Activated naive CD4-positive, alpha-beta T cell treated with anti-CD3 and anti-CD28 coated beads, Interleukin-2, amount 50 U/mL, for 24 hours (primary cell): ENCODE data around the gene PI4K2B.

Experiments
- H3K27ac Mint-ChIP-seq: one replicate; pipeline ENCODE4 v1.8.0; 2021; ENCODE audit warnings: mild to moderate bottlenecking, mixed read lengths
- H3K27me3 Mint-ChIP-seq: one replicate; pipeline ENCODE4 v1.8.0; 2021; ENCODE audit warnings: mixed read lengths
- H3K36me3 Mint-ChIP-seq: one replicate; pipeline ENCODE4 v1.8.0; 2021; ENCODE audit warnings: mixed read lengths
- H3K4me1 Mint-ChIP-seq: one replicate; pipeline ENCODE4 v1.8.0; 2021; ENCODE audit warnings: mixed read lengths
- H3K4me3 Mint-ChIP-seq: one replicate; pipeline ENCODE4 v1.8.0; 2021; ENCODE audit warnings: mild to moderate bottlenecking, mixed read lengths
- H3K9me3 Mint-ChIP-seq: one replicate; pipeline ENCODE4 v1.8.0; 2021; ENCODE audit warnings: mixed read lengths

Gene PI4K2B

DNA sequence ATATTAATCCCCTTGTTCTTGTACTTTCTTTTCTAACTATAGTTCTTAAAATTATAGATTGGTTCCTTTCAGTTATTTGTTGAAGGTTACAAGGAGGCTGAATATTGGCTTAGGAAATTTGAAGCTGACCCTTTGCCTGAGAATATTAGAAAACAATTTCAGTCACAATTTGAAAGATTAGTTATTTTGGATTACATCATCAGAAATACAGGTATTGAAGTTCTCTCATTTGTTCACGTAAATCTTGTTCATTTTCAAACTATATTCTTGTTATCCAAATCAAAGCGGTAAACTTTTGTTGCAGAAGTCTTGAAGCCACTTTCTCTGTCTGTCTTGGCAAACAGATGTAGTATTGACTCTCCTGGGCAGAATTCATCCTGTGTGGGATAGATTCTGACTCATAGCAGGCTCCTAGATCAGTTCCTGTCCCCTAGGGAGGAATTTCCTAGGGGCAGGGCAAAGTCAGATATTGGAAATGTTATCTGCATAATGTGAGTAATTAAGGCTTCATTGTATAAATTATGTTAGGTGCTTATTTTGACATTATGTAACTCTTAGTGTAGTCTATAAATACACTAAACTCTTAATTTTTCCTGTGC is 25.2 kb downstream of the PI4K2B start:
- H3K27me3 Mint-ChIP-seq, result no peaks in the 10 kb centered on the region
- no peaks in the 10 kb centered on the region for H3K4me1 Mint-ChIP-seq
- no peaks in the 10 kb centered on the region for H3K9me3 Mint-ChIP-seq
- H3K4me3 Mint-ChIP-seq, result no peak overlapping the region
- no peak overlapping the region for H3K27ac Mint-ChIP-seq
- H3K36me3 Mint-ChIP-seq, result peaks cover 12% of the 10 kb centered on the region

DNA sequence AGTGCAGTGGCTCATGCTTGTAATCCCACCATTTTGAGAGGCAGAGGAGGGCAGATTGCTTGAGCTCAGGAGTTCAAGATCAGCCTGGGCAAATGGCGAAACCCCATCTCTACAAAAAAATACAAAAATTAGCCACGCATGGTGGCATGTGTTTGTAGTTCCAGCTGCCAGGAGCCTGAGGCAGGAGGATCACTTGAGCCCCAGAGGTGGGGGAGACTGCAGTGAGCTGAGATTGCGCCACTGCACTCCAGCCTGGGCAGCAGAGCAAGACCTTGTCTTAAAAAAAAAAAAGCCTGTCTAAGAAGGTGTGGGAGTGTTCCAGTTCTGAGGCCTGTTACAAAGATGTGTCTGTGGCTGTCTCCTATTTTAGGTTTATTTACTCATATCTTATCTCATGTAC is 38.0 kb downstream of the PI4K2B start:
- no peak overlapping the region for H3K4me3 Mint-ChIP-seq
- H3K27ac Mint-ChIP-seq, result no peak overlapping the region
- H3K9me3 Mint-ChIP-seq, result no peaks in the 10 kb centered on the region
- no peaks in the 10 kb centered on the region for H3K27me3 Mint-ChIP-seq
- peaks cover 19% of the 10 kb centered on the region for H3K36me3 Mint-ChIP-seq
- no peaks in the 10 kb centered on the region for H3K4me1 Mint-ChIP-seq

DNA sequence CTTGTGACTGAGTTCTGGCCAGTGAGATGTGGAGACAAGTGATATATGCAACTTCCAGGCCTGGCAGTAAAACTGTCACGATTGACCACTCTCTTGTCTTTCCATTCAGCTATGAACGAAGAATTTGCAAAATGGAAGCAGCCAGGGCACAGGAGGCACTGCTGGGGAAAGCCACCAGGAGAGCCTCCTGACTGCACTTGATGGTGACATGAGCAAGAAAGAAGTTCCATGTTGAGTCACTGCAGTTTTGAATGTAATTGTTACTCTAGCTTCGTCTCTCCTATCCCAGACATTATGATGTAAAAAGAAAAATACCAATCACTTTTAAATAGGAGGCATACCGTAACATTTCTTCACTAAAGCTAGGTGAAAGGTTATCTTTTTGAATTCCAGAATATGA is 46.4 kb downstream of the PI4K2B start:
- H3K27me3 Mint-ChIP-seq, result no peaks in the 10 kb centered on the region
- H3K9me3 Mint-ChIP-seq, result no peaks in the 10 kb centered on the region
- peak overlapping the region; percentile 65 for H3K27ac Mint-ChIP-seq
- peaks cover 7% of the 10 kb centered on the region for H3K36me3 Mint-ChIP-seq
- no peak overlapping the region for H3K4me3 Mint-ChIP-seq
- H3K4me1 Mint-ChIP-seq, result no peaks in the 10 kb centered on the region

DNA sequence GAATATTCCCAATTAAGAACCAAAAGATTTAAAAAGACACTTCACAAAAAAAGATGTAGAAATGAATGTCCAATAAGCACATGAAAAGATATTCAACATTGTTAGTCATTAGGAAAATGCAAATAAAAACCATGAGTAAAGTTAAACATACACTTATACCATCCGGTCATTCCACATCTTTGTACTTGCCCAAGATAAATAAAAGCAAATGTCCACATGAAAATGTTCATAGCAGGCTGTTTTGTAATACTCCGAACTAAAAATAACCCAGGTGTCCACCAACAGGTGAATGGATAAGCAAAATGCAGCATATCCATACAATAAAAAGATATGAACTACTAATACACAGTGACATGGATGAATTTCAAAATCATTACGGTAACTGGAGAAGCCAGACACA is 50.1 kb downstream of the PI4K2B start:
- Mint-ChIP-seq H3K36me3 (peaks cover 10% of the 10 kb centered on the region), H3K9me3 (peaks cover 12% of the 10 kb centered on the region), H3K4me1 (no peaks in the 10 kb centered on the region), H3K27me3 (peaks cover 4% of the 10 kb centered on the region), H3K4me3 (no peak overlapping the region), H3K27ac (no peak overlapping the region)

DNA sequence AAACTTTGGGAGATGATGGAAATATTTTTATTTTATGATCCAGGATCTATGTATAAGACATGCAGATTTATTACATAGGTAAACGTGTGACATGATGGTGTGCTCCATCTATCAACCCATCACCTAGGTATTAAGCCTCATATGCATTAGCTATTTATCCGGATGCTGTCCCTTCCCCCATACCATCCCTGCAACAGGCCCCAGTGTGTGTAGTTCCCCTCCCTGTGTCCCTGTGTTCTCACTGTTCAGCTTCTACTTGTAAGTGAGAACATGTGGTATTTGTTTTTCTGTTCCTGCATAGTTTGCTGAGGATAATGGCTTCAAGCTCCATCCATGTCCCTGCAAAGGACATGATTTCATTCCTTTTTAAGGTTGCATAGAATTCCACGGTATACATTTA is 50.6 kb downstream of the PI4K2B start:
- Mint-ChIP-seq H3K4me3 (no peak overlapping the region), H3K36me3 (peaks cover 10% of the 10 kb centered on the region), H3K4me1 (no peaks in the 10 kb centered on the region), H3K9me3 (peaks cover 12% of the 10 kb centered on the region), H3K27ac (no peak overlapping the region), H3K27me3 (peaks cover 4% of the 10 kb centered on the region)

DNA sequence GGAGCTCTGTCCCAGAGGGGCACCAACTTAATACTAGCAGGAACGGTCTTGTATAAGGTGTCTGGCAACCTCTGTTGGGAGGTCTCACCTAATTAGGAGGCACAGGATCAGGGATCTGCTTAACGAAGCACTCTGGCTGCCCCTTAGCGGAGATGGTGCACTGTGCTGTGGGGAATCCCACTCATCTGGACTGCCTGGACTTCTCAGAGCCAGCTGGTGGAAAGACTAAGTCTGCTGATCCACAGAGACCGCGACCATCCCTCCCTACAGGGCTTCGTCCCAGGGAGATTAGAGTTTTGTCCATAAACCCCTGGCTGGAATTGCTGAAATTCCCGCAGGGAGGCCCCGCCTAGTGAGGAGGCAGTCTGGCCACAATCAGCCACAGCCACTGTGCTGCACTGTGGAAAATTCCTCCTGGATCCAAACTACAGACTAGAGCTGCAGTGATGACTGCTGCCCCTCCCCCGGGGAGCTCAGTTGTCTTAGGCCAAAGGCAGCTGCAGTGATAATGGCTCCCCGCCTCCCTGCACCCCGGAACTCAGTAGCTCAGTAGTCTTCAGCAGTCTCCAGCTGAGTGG is 56.7 kb downstream of the PI4K2B start:
- peaks cover 4% of the 10 kb centered on the region for H3K27me3 Mint-ChIP-seq
- H3K4me1 Mint-ChIP-seq, result no peaks in the 10 kb centered on the region
- no peak overlapping the region for H3K27ac Mint-ChIP-seq
- peaks cover 12% of the 10 kb centered on the region for H3K9me3 Mint-ChIP-seq
- H3K36me3 Mint-ChIP-seq, result peaks cover 7% of the 10 kb centered on the region
- H3K4me3 Mint-ChIP-seq, result no peak overlapping the region

DNA sequence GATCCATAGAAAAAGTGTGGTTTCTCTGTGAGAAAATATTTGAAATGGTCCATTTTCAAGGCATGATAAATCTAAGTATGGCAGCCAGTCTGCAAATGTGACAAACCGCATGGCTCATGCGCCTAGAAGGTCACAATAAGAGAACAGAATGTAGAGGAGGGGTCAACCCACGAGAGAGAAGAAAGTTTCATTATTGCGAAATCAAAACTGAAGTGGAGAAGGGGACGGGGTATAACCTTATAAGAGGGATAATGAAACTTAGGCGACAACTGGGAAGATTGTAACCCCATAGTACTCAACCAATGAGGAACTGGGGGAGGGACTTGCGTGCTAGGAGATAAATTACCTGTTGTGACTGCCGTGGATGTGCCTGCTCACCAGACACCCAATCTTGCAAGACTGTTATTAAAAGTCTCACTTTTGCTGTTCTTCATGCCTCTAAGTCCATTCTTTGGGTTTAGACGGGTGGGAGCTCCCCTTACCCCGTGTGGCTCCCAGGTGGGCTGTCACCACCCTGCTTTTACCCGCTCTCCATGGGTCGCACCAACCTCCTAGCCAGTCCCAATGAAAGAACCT is 57.4 kb downstream of the PI4K2B start:
- H3K36me3 Mint-ChIP-seq, result peaks cover 7% of the 10 kb centered on the region
- peaks cover 6% of the 10 kb centered on the region for H3K27me3 Mint-ChIP-seq
- H3K27ac Mint-ChIP-seq, result no peak overlapping the region
- H3K4me3 Mint-ChIP-seq, result no peak overlapping the region
- H3K9me3 Mint-ChIP-seq, result peaks cover 12% of the 10 kb centered on the region
- H3K4me1 Mint-ChIP-seq, result no peaks in the 10 kb centered on the region

DNA sequence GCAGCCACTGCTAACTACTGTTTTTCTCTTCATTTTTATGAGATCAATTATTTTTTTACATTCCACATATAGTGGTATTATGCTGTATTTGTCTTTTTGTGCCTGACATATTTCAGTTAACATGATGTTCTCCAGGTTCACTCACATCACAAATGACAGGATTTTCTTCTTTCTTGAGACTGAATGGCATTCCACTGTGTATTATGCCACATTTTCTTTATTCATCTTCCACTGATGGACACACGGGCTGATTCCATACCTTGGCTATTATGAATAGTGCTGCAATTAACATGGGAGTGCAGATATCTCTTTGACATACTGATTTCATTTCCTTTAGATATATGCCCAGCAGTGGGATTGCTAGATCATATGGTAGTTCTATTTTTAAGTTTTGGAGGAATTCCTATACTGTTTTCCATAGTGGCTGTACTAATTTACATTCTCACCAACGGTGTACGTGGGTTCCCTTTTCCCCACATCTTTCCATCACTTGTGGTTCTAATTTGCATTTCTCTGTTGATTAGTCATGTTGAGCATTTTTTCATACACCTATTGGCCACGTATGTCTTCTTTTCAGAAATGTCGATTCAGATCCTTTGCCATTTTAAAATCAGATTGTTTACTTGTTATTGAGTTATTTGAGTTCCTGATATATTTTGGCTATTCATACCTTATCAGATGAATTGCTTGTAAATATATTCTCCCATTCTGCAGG is 63.9 kb downstream of the PI4K2B start:
- Mint-ChIP-seq H3K9me3 (no peaks in the 10 kb centered on the region), H3K4me1 (no peaks in the 10 kb centered on the region), H3K4me3 (no peak overlapping the region), H3K27me3 (peaks cover 7% of the 10 kb centered on the region), H3K36me3 (no peaks in the 10 kb centered on the region), H3K27ac (no peak overlapping the region)

DNA sequence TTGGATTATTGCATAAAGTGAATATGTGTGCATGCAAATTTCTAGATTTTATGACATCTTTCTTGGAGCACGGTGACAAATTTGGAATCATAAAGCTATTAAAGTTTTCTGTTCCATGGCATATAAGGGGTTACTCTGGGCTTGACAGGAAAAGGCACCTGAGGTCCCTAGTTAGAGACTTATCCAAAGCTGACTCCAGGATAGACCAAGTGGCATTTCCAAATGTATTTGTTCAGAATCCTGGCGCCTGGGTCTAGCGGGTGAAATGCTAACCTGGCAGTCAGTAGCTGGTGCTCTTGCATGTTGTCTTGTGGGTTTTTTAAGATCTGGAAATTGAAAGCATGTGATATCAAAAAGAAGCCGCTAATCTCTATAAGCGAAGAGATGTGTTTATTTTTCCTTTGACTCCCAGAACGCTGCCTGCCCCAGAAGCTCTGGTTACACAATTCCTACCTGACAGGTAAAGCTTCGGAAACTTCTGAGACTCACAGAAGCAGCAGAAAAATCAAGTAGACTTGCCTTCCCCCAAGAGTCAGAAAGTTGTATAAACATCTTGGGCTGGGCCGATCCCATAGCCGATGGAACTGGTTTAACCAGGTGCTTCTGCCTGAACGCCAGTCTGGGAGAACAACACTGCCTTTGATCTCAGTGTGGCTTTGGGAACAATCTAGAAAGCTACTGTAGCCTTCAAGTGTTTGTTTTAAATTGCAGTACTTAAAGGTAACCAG is 65.8 kb downstream of the PI4K2B start:
- no peaks in the 10 kb centered on the region for H3K9me3 Mint-ChIP-seq
- H3K4me3 Mint-ChIP-seq, result no peak overlapping the region
- H3K4me1 Mint-ChIP-seq, result no peaks in the 10 kb centered on the region
- no peak overlapping the region for H3K27ac Mint-ChIP-seq
- peaks cover 7% of the 10 kb centered on the region for H3K27me3 Mint-ChIP-seq
- no peaks in the 10 kb centered on the region for H3K36me3 Mint-ChIP-seq

DNA sequence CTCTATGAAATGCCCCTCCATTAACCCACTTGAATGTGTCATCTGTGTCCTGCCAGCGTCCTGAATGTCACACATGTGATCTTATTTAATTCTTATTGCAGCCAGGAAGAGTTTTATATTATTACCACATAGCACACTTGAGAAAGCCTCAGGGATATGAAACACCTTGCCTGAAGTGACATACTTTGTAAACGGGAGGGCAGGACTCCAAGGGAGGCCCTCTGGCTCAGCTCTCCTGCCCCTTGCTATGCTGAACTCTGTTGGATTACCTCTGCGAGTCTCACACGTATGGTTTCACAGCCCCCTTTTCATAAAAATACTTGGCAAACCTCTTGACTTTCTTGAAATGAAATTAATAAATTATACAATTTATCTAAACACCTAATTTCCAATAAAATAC is 67.6 kb downstream of the PI4K2B start:
- no peaks in the 10 kb centered on the region for H3K9me3 Mint-ChIP-seq
- peaks cover 4% of the 10 kb centered on the region for H3K27me3 Mint-ChIP-seq
- no peaks in the 10 kb centered on the region for H3K4me1 Mint-ChIP-seq
- no peak overlapping the region for H3K4me3 Mint-ChIP-seq
- no peak overlapping the region for H3K27ac Mint-ChIP-seq
- H3K36me3 Mint-ChIP-seq, result no peaks in the 10 kb centered on the region

DNA sequence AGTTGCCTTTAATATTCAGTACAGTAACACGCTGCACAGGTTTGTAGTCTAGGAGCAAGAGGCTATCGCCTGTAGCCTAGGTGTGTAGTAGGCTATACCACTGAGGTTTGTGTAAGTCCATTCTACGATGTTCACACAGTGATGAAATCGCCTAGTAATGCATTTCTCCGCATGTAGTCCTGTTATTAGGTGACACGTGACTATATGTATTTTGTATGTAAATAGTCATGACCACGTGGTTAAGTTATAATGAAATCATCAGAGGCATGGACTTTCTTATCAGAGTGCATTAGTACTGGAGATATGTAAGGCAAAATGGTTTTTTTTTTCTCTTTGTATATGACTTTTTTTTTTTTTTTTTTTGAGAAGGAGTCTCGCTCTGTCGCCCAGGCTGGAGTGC is 68.8 kb downstream of the PI4K2B start:
- H3K36me3 Mint-ChIP-seq, result no peaks in the 10 kb centered on the region
- peaks cover 6% of the 10 kb centered on the region for H3K27me3 Mint-ChIP-seq
- H3K27ac Mint-ChIP-seq, result no peak overlapping the region
- no peaks in the 10 kb centered on the region for H3K4me1 Mint-ChIP-seq
- no peak overlapping the region for H3K4me3 Mint-ChIP-seq
- no peaks in the 10 kb centered on the region for H3K9me3 Mint-ChIP-seq

DNA sequence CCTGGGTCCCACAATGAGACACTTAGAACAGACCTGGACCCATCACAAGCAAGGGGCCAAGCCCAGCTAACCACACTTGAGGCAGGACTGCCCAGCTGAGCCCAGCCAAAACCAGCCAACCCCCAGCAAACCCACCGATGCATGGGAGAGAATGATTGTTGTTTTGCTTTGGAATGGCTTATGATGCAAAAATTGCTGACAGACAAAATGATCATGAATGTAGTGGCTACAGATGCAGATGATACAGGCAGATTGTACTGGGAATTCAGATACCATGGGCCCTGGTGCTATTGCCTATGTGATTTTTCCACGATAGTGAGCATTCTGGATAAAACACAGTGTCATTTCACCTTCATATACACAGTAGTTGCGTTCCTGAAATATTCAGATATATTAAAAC is 69.7 kb downstream of the PI4K2B start:
- H3K9me3 Mint-ChIP-seq, result no peaks in the 10 kb centered on the region
- no peak overlapping the region for H3K4me3 Mint-ChIP-seq
- peaks cover 6% of the 10 kb centered on the region for H3K27me3 Mint-ChIP-seq

DNA sequence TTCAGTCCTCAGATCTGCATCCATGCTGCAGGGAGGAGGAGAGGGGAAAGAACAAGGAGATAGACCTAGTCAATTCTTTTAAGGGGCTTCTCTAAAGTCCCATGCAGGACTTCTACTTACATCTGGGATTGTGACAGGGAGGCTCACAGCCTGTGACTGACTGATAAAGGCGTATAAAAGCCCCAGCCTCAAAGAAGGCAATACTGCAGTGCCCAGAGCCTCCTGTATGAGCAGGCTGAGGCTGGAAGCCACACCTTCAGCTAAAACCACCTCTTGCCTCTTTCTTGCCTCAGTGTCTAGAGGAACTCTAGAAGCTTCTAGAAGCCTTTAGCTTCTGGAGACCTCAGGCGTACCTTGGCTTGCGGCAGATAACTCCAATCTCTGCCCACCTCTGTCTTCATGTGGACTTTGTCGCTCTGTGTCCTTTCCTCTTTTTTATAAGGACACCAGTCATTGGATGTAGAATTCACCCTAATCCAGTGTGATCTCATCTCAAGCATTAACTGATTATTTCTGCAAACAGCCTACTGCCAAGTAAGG is 72.8 kb downstream of the PI4K2B start:
- Mint-ChIP-seq H3K27ac (no peak overlapping the region), H3K4me1 (peaks cover 3% of the 10 kb centered on the region), H3K9me3 (no peaks in the 10 kb centered on the region), H3K4me3 (no peak overlapping the region), H3K27me3 (peaks cover 2% of the 10 kb centered on the region), H3K36me3 (no peaks in the 10 kb centered on the region)

More for the DNA sequence above, 69.7 kb downstream of the PI4K2B start:
- H3K4me1 Mint-ChIP-seq, result no peaks in the 10 kb centered on the region
- H3K36me3 Mint-ChIP-seq, result no peaks in the 10 kb centered on the region
- no peak overlapping the region for H3K27ac Mint-ChIP-seq

DNA sequence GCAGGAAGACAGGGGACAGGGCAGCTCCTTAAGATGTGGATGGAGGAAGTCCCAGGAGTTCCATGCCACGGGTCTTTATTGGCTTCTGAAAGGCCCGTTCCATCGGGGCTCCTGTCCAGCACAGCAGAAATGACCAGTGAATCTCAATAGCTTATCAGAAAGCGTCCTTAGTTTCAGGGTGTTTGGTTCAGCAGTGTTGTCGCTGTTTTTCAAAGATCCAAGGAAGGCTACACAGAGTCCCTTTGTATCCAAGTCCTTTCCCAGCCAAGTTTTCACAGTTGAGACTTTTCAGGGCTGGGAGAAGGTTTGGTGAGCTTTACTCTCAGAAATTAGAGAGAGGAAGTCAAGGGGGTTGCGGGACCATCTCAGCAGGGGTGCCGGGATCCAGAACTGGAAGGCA is 73.8 kb downstream of the PI4K2B start:
- H3K4me1 Mint-ChIP-seq, result peaks cover 7% of the 10 kb centered on the region
- H3K27me3 Mint-ChIP-seq, result peaks cover 2% of the 10 kb centered on the region
- no peak overlapping the region for H3K4me3 Mint-ChIP-seq
- no peaks in the 10 kb centered on the region for H3K9me3 Mint-ChIP-seq
- no peaks in the 10 kb centered on the region for H3K36me3 Mint-ChIP-seq
- H3K27ac Mint-ChIP-seq, result no peak overlapping the region

DNA sequence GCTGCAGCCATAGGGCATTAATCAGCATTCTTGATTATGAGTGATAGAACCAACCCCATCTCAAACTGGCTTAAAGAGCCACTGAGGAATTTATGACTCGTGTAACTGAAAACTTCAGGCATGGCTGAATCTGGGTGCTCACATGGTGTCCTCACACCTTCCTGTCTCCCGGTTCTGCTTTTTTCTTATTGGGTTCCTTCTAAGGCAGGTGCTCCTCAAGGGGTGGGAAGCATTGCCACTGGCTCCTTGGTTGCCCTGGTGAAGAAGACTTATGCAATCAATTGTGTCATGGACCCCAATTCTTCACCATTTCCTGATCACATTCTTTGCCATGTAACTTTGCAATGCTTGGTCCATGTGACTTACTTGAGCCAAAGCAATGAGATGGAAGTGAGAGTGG is 74.5 kb downstream of the PI4K2B start:
- Mint-ChIP-seq H3K4me3 (no peak overlapping the region), H3K4me1 (peaks cover 8% of the 10 kb centered on the region), H3K27me3 (peaks cover 2% of the 10 kb centered on the region), H3K27ac (no peak overlapping the region), H3K36me3 (no peaks in the 10 kb centered on the region), H3K9me3 (no peaks in the 10 kb centered on the region)
